Smooth muscle cell (in vitro differentiated cells): Measurements from ENCODE around the gene LZTR1. TPM values are rescaled to one million over a fixed set of nuclear protein-coding genes. Genes with fewer than 3 reads are reported as not detected.
"Not testable (repeated sequence)": the region's sequence is repeated elsewhere in the genome, so short reads cannot be mapped to it uniquely, and the experiment has no call there.

ENCODE experiments used
- DNase-seq: peaks from one replicate; lab custom pipeline; 2025; ENCODE audit not compliant: unreplicated experiment; lab: John Stamatoyannopoulos, UW
- H2AFZ ChIP-seq: fragments of 200-600 bp; sonication (generic); 2 replicates; pipeline ENCODE4 v1.6.0; 2016; ENCODE audit warnings: antibody characterized with exemption, low read depth, mild to moderate bottlenecking
- H3F3A ChIP-seq: fragments of 200-600 bp; sonication (generic); 2 replicates; pipeline ENCODE4 v1.6.0; 2017; ENCODE audit warnings: antibody characterized with exemption, low read depth
- H3K27ac ChIP-seq: fragments of 200-600 bp; sonication (generic); 2 replicates; pipeline ENCODE4 v1.5.1; 2016; ENCODE audit warnings: low read depth, mild to moderate bottlenecking
- H3K27me3 ChIP-seq: fragments of 200-600 bp; sonication (generic); 2 replicates; pipeline ENCODE4 v1.6.1; 2016; ENCODE audit warnings: low read depth, mild to moderate bottlenecking
- H3K36me3 ChIP-seq: fragments of 200-600 bp; sonication (generic); 2 replicates; pipeline ENCODE4 v1.5.1; 2016; ENCODE audit warnings: low read depth
- H3K4me1 ChIP-seq: fragments of 200-600 bp; sonication (generic); 2 replicates; pipeline ENCODE4 v1.5.1; 2016; ENCODE audit warnings: low read depth
- H3K4me2 ChIP-seq: fragments of 200-600 bp; sonication (generic); 2 replicates; pipeline ENCODE4 v1.6.0; 2016; ENCODE audit warnings: mild to moderate bottlenecking
- H3K4me3 ChIP-seq: fragments of 200-600 bp; sonication (generic); 2 replicates; pipeline ENCODE4 v1.5.1; 2016; ENCODE audit warnings: mild to moderate bottlenecking
- H3K79me2 ChIP-seq: fragments of 200-600 bp; sonication (generic); 2 replicates; pipeline ENCODE4 v1.6.0; 2016; ENCODE audit warnings: low read depth, mild to moderate bottlenecking
- H3K9ac ChIP-seq: fragments of 200-600 bp; sonication (generic); 2 replicates; pipeline ENCODE4 v1.6.0; 2016; ENCODE audit warnings: low read depth
- H3K9me3 ChIP-seq: fragments of 200-600 bp; sonication (generic); replicated peaks from 2 replicates; pipeline ENCODE4 v1.5.1; 2016; ENCODE audit warnings: low read depth
- H4K20me1 ChIP-seq: fragments of 200-600 bp; sonication (generic); 2 replicates; pipeline ENCODE4 v1.6.0; 2016; ENCODE audit warnings: low read depth
- WGBS: methylation state at CpG from one replicate; pipeline ENCODE4 v1.1.7; 2016; ENCODE audit warnings: low lambda C conversion rate; 5-methylcytosine and 5-hydroxymethylcytosine counted together
- polyA plus RNA-seq: library from polyadenylated mRNA; unstranded; fragments of >200 nt; fragmentation: Nextera tagmentation; extraction: Ambion mirVana; gene quantifications from 2 replicates; pipeline ENCODE4 v1.2.1, GENCODE V29; 2016
- total RNA-seq: library from RNA; depleted of rRNA; stranded (reverse); fragments of >200 nt; gene quantifications from 2 replicates; pipeline ENCODE4 v1.2.3, GENCODE V29; 2014
- TF ChIP-seq, protein P1 (sequence below): fragments of 200-600 bp; sonication (generic); IDR thresholded peaks from 2 replicates; pipeline ENCODE4 v1.5.1; 2017; ENCODE audit warnings: borderline replicate concordance, mild to moderate bottlenecking, antibody characterized with exemption; ENCODE audit not compliant: insufficient read depth, poor library complexity, severe bottlenecking

LZTR1 gene
- total RNA-seq (28.1 and 34.2 TPM in 2 replicates), polyA plus RNA-seq (43.9 and 49.7 TPM in 2 replicates)

DNA sequence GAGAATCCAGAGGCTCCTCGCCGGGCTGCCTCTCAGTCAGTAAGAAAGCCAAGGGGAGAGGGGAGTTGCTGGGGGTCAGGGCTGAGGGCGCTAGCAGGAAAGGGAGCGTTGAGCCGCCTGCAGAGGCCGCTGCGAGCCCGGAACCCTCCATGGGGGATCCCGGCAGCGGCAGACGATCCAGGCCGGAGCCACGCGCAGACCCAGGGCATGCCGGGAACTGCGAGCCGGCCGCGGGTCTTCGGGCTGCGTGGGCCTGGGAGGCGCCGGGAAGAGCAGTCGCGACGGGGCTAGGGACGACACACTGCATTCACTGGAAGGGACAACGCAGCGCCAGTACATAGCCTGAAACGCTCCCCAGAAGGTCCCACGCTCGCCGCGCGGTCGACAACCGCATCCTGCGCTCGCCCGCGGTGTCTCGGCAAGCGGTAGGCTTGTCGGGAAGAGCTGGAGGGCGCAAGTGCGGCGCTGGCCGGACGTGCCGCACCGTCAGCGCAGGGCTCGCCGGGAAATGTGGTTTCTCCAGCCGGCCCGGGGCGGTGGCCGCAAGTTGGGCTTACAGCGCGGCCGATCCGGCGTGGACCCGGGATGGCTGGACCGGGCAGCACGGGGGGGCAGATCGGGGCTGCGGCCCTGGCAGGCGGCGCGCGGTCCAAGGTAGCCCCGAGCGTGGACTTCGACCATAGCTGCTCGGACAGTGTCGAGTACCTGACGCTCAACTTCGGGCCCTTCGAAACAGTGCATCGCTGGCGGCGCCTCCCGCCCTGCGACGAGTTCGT, at the start of gene LZTR1:
Gene LZTR1 (plus strand): TSS at position 511 of the 776 bp plus-strand sequence. CDS start 75 bp downstream, at position 586.
- TF ChIP-seq, protein P1, sequence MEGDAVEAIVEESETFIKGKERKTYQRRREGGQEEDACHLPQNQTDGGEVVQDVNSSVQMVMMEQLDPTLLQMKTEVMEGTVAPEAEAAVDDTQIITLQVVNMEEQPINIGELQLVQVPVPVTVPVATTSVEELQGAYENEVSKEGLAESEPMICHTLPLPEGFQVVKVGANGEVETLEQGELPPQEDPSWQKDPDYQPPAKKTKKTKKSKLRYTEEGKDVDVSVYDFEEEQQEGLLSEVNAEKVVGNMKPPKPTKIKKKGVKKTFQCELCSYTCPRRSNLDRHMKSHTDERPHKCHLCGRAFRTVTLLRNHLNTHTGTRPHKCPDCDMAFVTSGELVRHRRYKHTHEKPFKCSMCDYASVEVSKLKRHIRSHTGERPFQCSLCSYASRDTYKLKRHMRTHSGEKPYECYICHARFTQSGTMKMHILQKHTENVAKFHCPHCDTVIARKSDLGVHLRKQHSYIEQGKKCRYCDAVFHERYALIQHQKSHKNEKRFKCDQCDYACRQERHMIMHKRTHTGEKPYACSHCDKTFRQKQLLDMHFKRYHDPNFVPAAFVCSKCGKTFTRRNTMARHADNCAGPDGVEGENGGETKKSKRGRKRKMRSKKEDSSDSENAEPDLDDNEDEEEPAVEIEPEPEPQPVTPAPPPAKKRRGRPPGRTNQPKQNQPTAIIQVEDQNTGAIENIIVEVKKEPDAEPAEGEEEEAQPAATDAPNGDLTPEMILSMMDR = peak; percentile 35
- Histone ChIP-seq H3K4me1 (peaks cover 19% of the 10 kb centered on the region), H4K20me1 (no peaks in the 10 kb centered on the region), H3K9ac (peak within 1 kb of the TSS; percentile 70), H3F3A (no peaks in the 10 kb centered on the region), H3K27ac (peak within 1 kb of the TSS; percentile 57), H3K36me3 (no peaks in the 10 kb centered on the region), H3K4me3 (peak within 1 kb of the TSS; percentile 90), H2AFZ (peak within 1 kb of the TSS; percentile 86), H3K4me2 (peak within 1 kb of the TSS; percentile 98), H3K27me3 (no peaks in the 10 kb centered on the region), H3K9me3 (no peaks in the 10 kb centered on the region), H3K79me2 (peaks cover 18% of the 10 kb centered on the region)
- under 1% methylated on average over 82 of the region's 87 CpGs for WGBS
- peak; percentile 67 for DNase-seq

- DNase-seq = no peak
- Histone ChIP-seq H3K9ac (no peak overlapping the region), H3K4me3 (no peak overlapping the region), H2AFZ (no peak overlapping the region), H3K27ac (no peak overlapping the region), H3K79me2 (peaks cover 100% of the 10 kb centered on the region), H3K36me3 (no peaks in the 10 kb centered on the region), H3K4me2 (no peak overlapping the region), H4K20me1 (peaks cover 100% of the 10 kb centered on the region), H3K4me1 (peaks cover 6% of the 10 kb centered on the region), H3K27me3 (no peaks in the 10 kb centered on the region), H3F3A (no peaks in the 10 kb centered on the region), H3K9me3 (no peaks in the 10 kb centered on the region)
- TF ChIP-seq, protein P1 = no peak
- WGBS = 97% methylated on average over 7 of the region's 7 CpGs
Measured at GRCh38 chr22:20933910-20934309, 48.2 kb upstream of the LZTR1 start.

DNA sequence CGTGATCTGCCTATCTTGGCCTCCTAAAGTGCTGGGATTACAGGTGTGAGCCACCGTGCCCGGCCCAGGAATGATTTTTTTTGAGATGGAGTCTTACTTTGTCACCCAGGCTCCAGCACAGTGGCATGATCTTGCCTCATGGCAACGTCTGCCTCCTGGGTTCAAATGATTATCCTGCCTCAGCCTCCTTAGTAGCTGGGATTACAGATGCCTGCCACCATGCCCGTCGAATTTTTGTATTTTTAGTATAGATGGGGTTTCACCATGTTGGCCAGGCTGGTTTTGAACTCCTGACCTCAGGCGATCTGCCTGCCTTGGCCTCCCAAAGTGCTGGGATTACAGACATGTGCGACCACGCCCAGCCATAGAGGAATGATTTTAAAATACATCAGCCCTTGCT, 47.0 kb upstream of the LZTR1 start:
- H2AFZ ChIP-seq, H3K4me1 ChIP-seq, H3K27me3 ChIP-seq, H3F3A ChIP-seq, H3K27ac ChIP-seq, H3K4me3 ChIP-seq, H3K9ac ChIP-seq, H3K9me3 ChIP-seq, H3K4me2 ChIP-seq, DNase-seq, H3K36me3 ChIP-seq: not testable (repeated sequence)
- 97% methylated on average over 9 of the region's 9 CpGs for WGBS
- Histone ChIP-seq H3K79me2 (peaks cover 99% of the 10 kb centered on the region), H4K20me1 (peaks cover 100% of the 10 kb centered on the region)

- not testable (repeated sequence) for DNase-seq, H3K4me3 ChIP-seq, H3K36me3 ChIP-seq, H3K27me3 ChIP-seq, H3K9me3 ChIP-seq, H3F3A ChIP-seq, H3K9ac ChIP-seq, H3K4me1 ChIP-seq, H3K27ac ChIP-seq, H2AFZ ChIP-seq, H3K4me2 ChIP-seq
- WGBS = 94% methylated on average over 11 of the region's 11 CpGs
- peaks cover 99% of the 10 kb centered on the region for H3K79me2 ChIP-seq
- peaks cover 100% of the 10 kb centered on the region for H4K20me1 ChIP-seq
Measured at GRCh38 chr22:20935780-20936539, 46.1 kb upstream of the LZTR1 start.
